ENCODE results near the gene SIAH2. TPM values are rescaled to one million over a fixed set of nuclear protein-coding genes. Genes with fewer than 3 reads are reported as not detected.

SIAH2 gene
- total RNA-seq, 1 experiment from 2014 or later, result 24.0 TPM

- intact Hi-C loops (cut with micrococcal nuclease; ENCODE audit: unreplicated experiment), result no loop called here
- no peak for DNase-seq (ENCODE audit: low read depth, low spot score)
Observed at GRCh38 chr3:150764967-150765366, 2.0 kb upstream of the SIAH2 start.

GRCh38 chr3:150764566-150764965 lies 1.6 kb upstream of the SIAH2 start:
- H3K4me1 ChIP-seq (ENCODE audit: control insufficient read depth, insufficient read depth, low read length), result peaks cover 27% of the 10 kb centered on the region
- CTCF ChIA-PET, result no interaction called here
- DNase-seq (ENCODE audit: low read depth, low spot score) (no peak), ATAC-seq (no peak)
- peak overlapping the region in 1 of 2 experiments; percentile 93; a peak in 1 of 4 replicates for H3K4me3 ChIP-seq (ENCODE audit: low read depth in 2 of 2, low read length in 2 of 2)
- POLR2A ChIA-PET, result interaction anchor here (0.7 kb wide), 1 partner anchor 37 kb away, joined by 4 read pairs; no protein-coding TSS in a partner anchor
- in situ Hi-C loops (cut with HindIII; ENCODE audit: low pct_unique_long_range_greater_than_20kb, low sequenced_read_pairs) (no loop called here), intact Hi-C loops (cut with micrococcal nuclease; ENCODE audit: unreplicated experiment) (no loop called here)
- no TSS peak for BruUV-seq (replicated peaks)
- peak overlapping the region; percentile 96 for H3K27ac ChIP-seq (ENCODE audit: low read length)
- TF ChIP-seq TCF7L2 (IDR thresholded peaks at IDR 0.05; ENCODE audit: low read depth, low read length) (no peak), CTCF (IDR thresholded peaks at IDR 0.05) (no peak), SIN3A (IDR thresholded peaks at IDR 0.05; ENCODE audit: borderline replicate concordance, insufficient read depth, low read depth, low read length) (no peak), REST (IDR thresholded peaks at IDR 0.05; ENCODE audit: insufficient read depth in 1 of 2, low read depth in 2 of 2, low read length in 1 of 2) (no peak), POLR2AphosphoS5 (IDR thresholded peaks at IDR 0.05; ENCODE audit: low read depth, low read length) (no peak)
- H3K27me3 ChIP-seq (ENCODE audit: control insufficient read depth, insufficient read depth, low read length), result no peaks in the 10 kb centered on the region
- peaks cover 8% of the 10 kb centered on the region for H3K36me3 ChIP-seq (ENCODE audit: control insufficient read depth, insufficient read depth, low read length)
- no peaks in the 10 kb centered on the region for H3K9me3 ChIP-seq (ENCODE audit: control insufficient read depth, insufficient read depth, low read depth, low read length)

More at GRCh38 chr3:150764967-150765366, 2.0 kb upstream of the SIAH2 start:
- Histone ChIP-seq H3K9me3 (ENCODE audit: control insufficient read depth, insufficient read depth, low read depth, low read length) (no peaks in the 10 kb centered on the region), H3K36me3 (ENCODE audit: control insufficient read depth, insufficient read depth, low read length) (peaks cover 8% of the 10 kb centered on the region), H3K27me3 (ENCODE audit: control insufficient read depth, insufficient read depth, low read length) (no peaks in the 10 kb centered on the region), H3K4me1 (ENCODE audit: control insufficient read depth, insufficient read depth, low read length) (peaks cover 23% of the 10 kb centered on the region), H3K27ac (ENCODE audit: low read length) (no peak overlapping the region), H3K4me3 (ENCODE audit: low read depth in 2 of 2, low read length in 2 of 2) (no peak overlapping the region)
- ATAC-seq, result no peak
- in situ Hi-C loops (cut with HindIII; ENCODE audit: low pct_unique_long_range_greater_than_20kb, low sequenced_read_pairs), result no loop called here
- POLR2A ChIA-PET, result no interaction called here
- no TSS peak for BruUV-seq (replicated peaks)
- TF ChIP-seq SIN3A (IDR thresholded peaks at IDR 0.05; ENCODE audit: borderline replicate concordance, insufficient read depth, low read depth, low read length) (no peak), TCF7L2 (IDR thresholded peaks at IDR 0.05; ENCODE audit: low read depth, low read length) (no peak), POLR2AphosphoS5 (IDR thresholded peaks at IDR 0.05; ENCODE audit: low read depth, low read length) (no peak), REST (IDR thresholded peaks at IDR 0.05; ENCODE audit: insufficient read depth in 1 of 2, low read depth in 2 of 2, low read length in 1 of 2) (no peak), CTCF (IDR thresholded peaks at IDR 0.05) (no peak)
- CTCF ChIA-PET, result no interaction called here
